Measurements from ENCODE around the gene NNAT.

Gene NNAT

GRCh38 chr20:37567671-37568588 lies 46.9 kb downstream of the NNAT start:
- DNase-seq: peak; percentile 84

- no peak for DNase-seq
These were observed 49.4 kb downstream of the NNAT start for GRCh38 chr20:37570419-37570818.

GRCh38 chr20:37571033-37571432 lies 50.0 kb downstream of the NNAT start:
- DNase-seq: no peak

All from NCI-H1694 (cell line).